Trophoblast cell (in vitro differentiated cells and primary cell): Measurements from ENCODE around the gene MAGEB18. TPM values are rescaled to one million over a fixed set of nuclear protein-coding genes. Genes with fewer than 3 reads are reported as not detected.

Experiments
- DNase-seq, 2 donors: peaks; one replicate each; pipeline ENCODE4 v3.0.0-alpha.2; 2016
- H2AFZ ChIP-seq: 2 replicates; pipeline ENCODE4 v1.6.1; 2013; ENCODE audit warnings: low read length, moderate library complexity, mild to moderate bottlenecking; ENCODE audit not compliant: insufficient read depth, poor library complexity
- H2AK5ac ChIP-seq: 2 replicates; pipeline ENCODE4 v1.6.1; 2013; ENCODE audit warnings: mild to moderate bottlenecking, low read length
- H2BK120ac ChIP-seq: 2 replicates; pipeline ENCODE4 v1.6.1; 2013; ENCODE audit warnings: low read length, mild to moderate bottlenecking, moderate library complexity; ENCODE audit not compliant: insufficient read depth, poor library complexity
- H2BK12ac ChIP-seq: 2 replicates; pipeline ENCODE4 v1.6.1; 2013; ENCODE audit warnings: mild to moderate bottlenecking, low read length, moderate library complexity
- H2BK5ac ChIP-seq: 2 replicates; pipeline ENCODE4 v1.6.1; 2013; ENCODE audit warnings: low read length, low read depth, moderate library complexity, mild to moderate bottlenecking; ENCODE audit not compliant: poor library complexity
- H3K14ac ChIP-seq: 2 replicates; pipeline ENCODE4 v1.6.1; 2013; ENCODE audit warnings: mild to moderate bottlenecking, low read length
- H3K18ac ChIP-seq: 2 replicates; pipeline ENCODE4 v1.6.1; 2013; ENCODE audit warnings: mild to moderate bottlenecking, low read length
- H3K23ac ChIP-seq: 2 replicates; pipeline ENCODE4 v1.6.1; 2013; ENCODE audit warnings: low read length
- H3K27ac ChIP-seq: 2 replicates; pipeline ENCODE4 v1.5.1; 2013; ENCODE audit warnings: low read depth, mild to moderate bottlenecking, inconsistent platforms, low read length, moderate library complexity
- H3K27me3 ChIP-seq: 2 replicates; pipeline ENCODE4 v1.6.1; 2013; ENCODE audit warnings: inconsistent platforms, mild to moderate bottlenecking, low read length, moderate library complexity; ENCODE audit not compliant: insufficient read depth
- H3K36me3 ChIP-seq, 2 experiments: 1 replicate in 1 of 2; 2 replicates in 1 of 2; pipeline ENCODE4 v1.6.1; 2013; ENCODE audit warnings: low read length in 2 of 2, mild to moderate bottlenecking in 2 of 2, moderate library complexity in 1 of 2; ENCODE audit not compliant: insufficient read depth in 2 of 2, control insufficient read depth in 1 of 2
- H3K4ac ChIP-seq: 2 replicates; pipeline ENCODE4 v1.6.1; 2013; ENCODE audit warnings: low read depth, mild to moderate bottlenecking, low read length, moderate library complexity
- H3K4me1 ChIP-seq, 2 experiments: 1 replicate in 1 of 2; 2 replicates in 1 of 2; pipeline ENCODE4 v1.6.1; 2013; ENCODE audit warnings: low read length in 2 of 2, mild to moderate bottlenecking in 2 of 2, moderate library complexity in 1 of 2; ENCODE audit not compliant: insufficient read depth in 2 of 2, control insufficient read depth in 1 of 2
- H3K4me2 ChIP-seq: 2 replicates; pipeline ENCODE4 v1.6.1; 2013; ENCODE audit warnings: inconsistent platforms, mild to moderate bottlenecking, low read length, moderate library complexity
- H3K4me3 ChIP-seq: 2 replicates; pipeline ENCODE4 v1.5.1; 2013; ENCODE audit warnings: mild to moderate bottlenecking, low read depth, low read length, inconsistent platforms
- H3K79me1 ChIP-seq: one replicate; pipeline ENCODE4 v1.6.1; 2013; ENCODE audit warnings: low read length
- H3K79me2 ChIP-seq: 2 replicates; pipeline ENCODE4 v1.6.1; 2013; ENCODE audit warnings: low read length, mild to moderate bottlenecking; ENCODE audit not compliant: control insufficient read depth, insufficient read depth, poor library complexity
- H3K9ac ChIP-seq: 2 replicates; pipeline ENCODE4 v1.6.1; 2013; ENCODE audit warnings: mild to moderate bottlenecking, low read length
- H3K9me3 ChIP-seq: 2 replicates; pipeline ENCODE4 v1.6.1; 2013; ENCODE audit warnings: low read depth, mild to moderate bottlenecking, control low read depth, inconsistent platforms, low read length; ENCODE audit not compliant: insufficient read depth
- H4K12ac ChIP-seq: 2 replicates; pipeline ENCODE4 v1.6.1; 2013; ENCODE audit warnings: low read depth, mild to moderate bottlenecking, low read length, moderate library complexity
- H4K8ac ChIP-seq: 2 replicates; pipeline ENCODE4 v1.6.1; 2013; ENCODE audit warnings: low read depth, mild to moderate bottlenecking, low read length, moderate library complexity
- H4K91ac ChIP-seq: one replicate; pipeline ENCODE4 v1.6.1; 2013; ENCODE audit warnings: low read depth, mild to moderate bottlenecking, low read length, moderate library complexity
- WGBS: extraction: QIAGEN DNeasy Blood & Tissue Kit; methylation state at CpG from one replicate; pipeline ENCODE4 v1.1.7; 2013; ENCODE audit warnings: missing lambda C conversion rate; ENCODE audit not compliant: insufficient read length, insufficient coverage; ENCODE audit errors: extremely low coverage; 5-methylcytosine and 5-hydroxymethylcytosine counted together
- polyA plus RNA-seq: library from polyadenylated mRNA; stranded (reverse); fragments of 200-250 nt; gene quantifications from 2 replicates; pipeline ENCODE4 v1.2.3, GENCODE V29; 2013

The MAGEB18 gene
- not detected in 2 replicates for polyA plus RNA-seq

DNA sequence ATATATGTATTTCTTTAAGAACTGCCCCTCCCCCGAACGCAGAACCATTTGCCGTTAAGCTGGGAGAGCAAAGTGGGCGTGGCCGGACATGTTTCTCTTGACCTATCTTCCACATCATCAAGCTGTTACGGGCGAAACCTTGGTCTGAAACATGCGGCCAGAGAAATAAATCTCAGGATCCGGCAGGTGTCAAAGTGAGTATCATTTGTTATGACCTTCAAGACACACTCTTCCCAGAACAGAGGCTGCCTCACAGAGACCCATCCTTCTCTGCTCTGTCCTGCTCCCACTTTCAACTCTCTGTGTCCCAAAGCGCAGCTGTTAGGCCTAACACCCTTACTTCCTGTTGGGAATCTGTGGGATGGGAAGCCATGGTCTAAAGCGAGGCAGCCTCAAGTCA, at the start of gene MAGEB18:
Gene MAGEB18, plus strand, starts transcription at position 70 of the 400 bp plus-strand sequence. CDS start 643 bp downstream, outside the sequence.
- no peak within 1 kb of the TSS for H3K4ac ChIP-seq
- no peak within 1 kb of the TSS for H3K18ac ChIP-seq
- no peak within 1 kb of the TSS for H2BK5ac ChIP-seq
- no peak within 1 kb of the TSS for H3K4me3 ChIP-seq
- H4K8ac ChIP-seq, result no peak within 1 kb of the TSS
- no CpG with 5 or more reads among the region's 11 CpGs for WGBS
- no peak within 1 kb of the TSS for H2AFZ ChIP-seq
- no peak within 1 kb of the TSS for H3K4me2 ChIP-seq
- H3K9ac ChIP-seq, result no peak within 1 kb of the TSS
- H2BK12ac ChIP-seq, result no peak within 1 kb of the TSS
- no peaks in the 10 kb centered on the region for H3K79me1 ChIP-seq
- no peak within 1 kb of the TSS for H4K91ac ChIP-seq
- no peak within 1 kb of the TSS for H2AK5ac ChIP-seq
- no peaks in the 10 kb centered on the region for H3K79me2 ChIP-seq
- H3K14ac ChIP-seq, result no peak within 1 kb of the TSS
- H4K12ac ChIP-seq, result no peak within 1 kb of the TSS
- no peaks in the 10 kb centered on the region for H3K36me3 ChIP-seq
- no peaks in the 10 kb centered on the region for H3K27me3 ChIP-seq
- no peak within 1 kb of the TSS for H3K27ac ChIP-seq
- no peak within 1 kb of the TSS for H3K23ac ChIP-seq
- no peaks in the 10 kb centered on the region for H3K9me3 ChIP-seq
- H2BK120ac ChIP-seq, result no peak within 1 kb of the TSS
- no peaks in the 10 kb centered on the region for H3K4me1 ChIP-seq
- no peak for DNase-seq

GRCh38 chrX:26100421-26100920, 37.7 kb upstream of the MAGEB18 start:
- WGBS, result no CpG with 5 or more reads among the region's 3 CpGs
- no peaks in the 10 kb centered on the region for H3K36me3 ChIP-seq
- no peak overlapping the region for H3K27ac ChIP-seq
- no peak overlapping the region for H3K9ac ChIP-seq
- no peaks in the 10 kb centered on the region for H3K79me1 ChIP-seq
- H2AFZ ChIP-seq, result no peak overlapping the region
- H3K79me2 ChIP-seq, result no peaks in the 10 kb centered on the region
- no peak overlapping the region for H3K4me2 ChIP-seq
- no peak overlapping the region for H4K91ac ChIP-seq
- no peaks in the 10 kb centered on the region for H3K9me3 ChIP-seq
- no peak overlapping the region for H3K4ac ChIP-seq
- no peaks in the 10 kb centered on the region for H3K27me3 ChIP-seq
- H3K18ac ChIP-seq, result no peak overlapping the region
- H3K14ac ChIP-seq, result no peak overlapping the region
- no peak overlapping the region for H2BK12ac ChIP-seq
- no peak overlapping the region for H2AK5ac ChIP-seq
- no peak overlapping the region for H2BK5ac ChIP-seq
- H4K12ac ChIP-seq, result no peak overlapping the region
- no peak overlapping the region for H3K23ac ChIP-seq
- no peaks in the 10 kb centered on the region for H3K4me1 ChIP-seq
- H3K4me3 ChIP-seq, result no peak overlapping the region
- H4K8ac ChIP-seq, result no peak overlapping the region
- no peak for DNase-seq
- no peak overlapping the region for H2BK120ac ChIP-seq

DNA sequence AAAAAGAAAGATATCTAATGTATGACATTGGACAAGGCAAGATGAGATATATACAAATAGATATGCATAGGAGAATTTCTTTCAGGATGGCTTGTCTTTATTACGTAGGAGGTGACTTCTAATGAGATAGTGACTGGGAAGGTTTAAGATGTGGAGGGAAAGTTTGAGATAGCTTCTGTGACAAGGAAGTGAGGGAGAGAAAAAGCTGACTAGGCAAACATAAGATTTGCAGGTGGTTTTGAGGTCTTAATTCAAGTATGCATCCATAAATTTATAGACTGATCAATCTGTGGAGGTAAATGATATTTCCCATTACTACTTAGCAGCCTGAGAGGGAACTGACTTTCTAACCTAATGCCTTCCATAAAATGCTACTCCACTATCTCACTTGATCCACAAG, 29.0 kb upstream of the MAGEB18 start:
- H2BK120ac ChIP-seq, result no peak overlapping the region
- no peak overlapping the region for H4K8ac ChIP-seq

DNA sequence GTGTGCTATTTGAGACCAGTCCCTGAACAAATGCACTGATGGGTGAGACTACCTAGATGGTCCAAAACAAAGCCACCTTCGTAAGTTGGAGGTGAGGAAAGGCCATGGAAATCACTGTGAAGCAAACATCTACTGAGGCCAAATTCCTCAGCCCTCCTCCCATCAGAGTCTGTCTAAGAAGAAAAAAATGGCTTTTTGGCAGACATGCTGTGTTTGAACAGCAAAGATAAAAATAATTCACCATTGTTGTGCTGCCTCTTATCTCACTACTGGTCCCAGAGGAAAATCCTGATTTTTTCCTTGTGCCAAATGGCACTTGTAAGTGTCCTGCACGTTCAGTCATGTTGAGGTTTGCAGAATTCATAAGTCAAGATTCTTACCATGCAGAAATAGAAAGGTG, 7.9 kb downstream of the MAGEB18 start:
- H3K4me3 ChIP-seq, result no peak overlapping the region
- H3K36me3 ChIP-seq, result no peaks in the 10 kb centered on the region
- no peak overlapping the region for H4K91ac ChIP-seq
- no peak for DNase-seq
- H2AFZ ChIP-seq, result no peak overlapping the region
- H3K14ac ChIP-seq, result no peak overlapping the region
- no peaks in the 10 kb centered on the region for H3K79me1 ChIP-seq
- H2BK5ac ChIP-seq, result no peak overlapping the region
- H3K23ac ChIP-seq, result no peak overlapping the region
- no CpG with 5 or more reads among the region's 2 CpGs for WGBS
- no peaks in the 10 kb centered on the region for H3K27me3 ChIP-seq
- H3K4me1 ChIP-seq, result no peaks in the 10 kb centered on the region
- no peak overlapping the region for H2AK5ac ChIP-seq
- H3K9ac ChIP-seq, result no peak overlapping the region
- no peak overlapping the region for H4K8ac ChIP-seq
- no peak overlapping the region for H3K4ac ChIP-seq
- H3K4me2 ChIP-seq, result no peak overlapping the region
- no peak overlapping the region for H4K12ac ChIP-seq
- no peaks in the 10 kb centered on the region for H3K9me3 ChIP-seq
- H2BK120ac ChIP-seq, result no peak overlapping the region
- H2BK12ac ChIP-seq, result no peak overlapping the region
- H3K79me2 ChIP-seq, result no peaks in the 10 kb centered on the region
- no peak overlapping the region for H3K18ac ChIP-seq
- no peak overlapping the region for H3K27ac ChIP-seq

More for the DNA sequence above, 29.0 kb upstream of the MAGEB18 start:
- Histone ChIP-seq H3K4me2 (no peak overlapping the region), H2AK5ac (no peak overlapping the region), H3K36me3 (no peaks in the 10 kb centered on the region), H3K9me3 (no peaks in the 10 kb centered on the region), H3K79me2 (no peaks in the 10 kb centered on the region), H2BK12ac (no peak overlapping the region), H3K27ac (no peak overlapping the region), H3K27me3 (no peaks in the 10 kb centered on the region), H3K23ac (no peak overlapping the region), H3K79me1 (no peaks in the 10 kb centered on the region), H3K14ac (no peak overlapping the region), H3K9ac (no peak overlapping the region), H2BK5ac (no peak overlapping the region), H3K4me3 (no peak overlapping the region), H3K18ac (no peak overlapping the region), H3K4ac (no peak overlapping the region), H3K4me1 (no peaks in the 10 kb centered on the region), H2AFZ (no peak overlapping the region), H4K12ac (no peak overlapping the region), H4K91ac (no peak overlapping the region)
- WGBS, result no CpG with 5 or more reads among the region's 1 CpG
- DNase-seq, result no peak
